ENCODE data around the gene ZNF776. TPM values are rescaled to one million over a fixed set of nuclear protein-coding genes. Genes with fewer than 3 reads are reported as not detected.

The ZNF776 gene
- total RNA-seq, 4 donors from 2014 or later, result 17.6 to 24.4 (median 22.4) TPM

DNA sequence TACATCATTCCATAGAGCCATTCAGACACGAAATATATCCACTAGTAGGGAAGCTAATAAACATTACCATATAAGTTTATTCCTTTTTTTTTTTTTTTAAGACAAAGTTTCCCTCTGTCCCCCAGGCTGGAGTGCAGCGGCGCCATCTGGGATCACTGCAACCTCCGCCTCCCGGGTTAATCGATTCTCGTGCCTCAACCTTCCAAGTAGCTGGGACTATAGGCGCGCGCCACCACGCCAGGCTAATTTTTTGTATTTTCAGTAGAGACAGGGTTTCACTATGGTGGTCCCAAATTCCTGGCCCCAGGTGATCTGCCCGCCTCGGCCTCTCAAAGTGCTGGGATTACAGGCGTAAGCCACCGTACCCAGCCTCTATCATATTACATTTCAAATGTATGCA is 37.0 kb upstream of the ZNF776 start:
- Histone ChIP-seq H3K27me3 (no peaks in the 10 kb centered on the region), H3K9me3 (no peaks in the 10 kb centered on the region), H3K4me1 (peaks cover 24 to 25% of the 10 kb centered on the region in 2 donors), H3K27ac (peak overlapping the region; percentile 86 to 94 (median 92)), H3K36me3 (no peaks in the 10 kb centered on the region), H3K4me3 (replicated peaks in 1 of 3) (peak overlapping the region in 2 of 3 donors; percentile 23 to 64)
- 59 to 60% methylated on average over 15 of the region's 15 CpGs for WGBS, 2 donors
- intact Hi-C loops (cut with DNase I), result no loop called here
- no peak for TF ChIP-seq POLR2A (IDR thresholded peaks at IDR 0.05)
- TF ChIP-seq, protein P1, sequence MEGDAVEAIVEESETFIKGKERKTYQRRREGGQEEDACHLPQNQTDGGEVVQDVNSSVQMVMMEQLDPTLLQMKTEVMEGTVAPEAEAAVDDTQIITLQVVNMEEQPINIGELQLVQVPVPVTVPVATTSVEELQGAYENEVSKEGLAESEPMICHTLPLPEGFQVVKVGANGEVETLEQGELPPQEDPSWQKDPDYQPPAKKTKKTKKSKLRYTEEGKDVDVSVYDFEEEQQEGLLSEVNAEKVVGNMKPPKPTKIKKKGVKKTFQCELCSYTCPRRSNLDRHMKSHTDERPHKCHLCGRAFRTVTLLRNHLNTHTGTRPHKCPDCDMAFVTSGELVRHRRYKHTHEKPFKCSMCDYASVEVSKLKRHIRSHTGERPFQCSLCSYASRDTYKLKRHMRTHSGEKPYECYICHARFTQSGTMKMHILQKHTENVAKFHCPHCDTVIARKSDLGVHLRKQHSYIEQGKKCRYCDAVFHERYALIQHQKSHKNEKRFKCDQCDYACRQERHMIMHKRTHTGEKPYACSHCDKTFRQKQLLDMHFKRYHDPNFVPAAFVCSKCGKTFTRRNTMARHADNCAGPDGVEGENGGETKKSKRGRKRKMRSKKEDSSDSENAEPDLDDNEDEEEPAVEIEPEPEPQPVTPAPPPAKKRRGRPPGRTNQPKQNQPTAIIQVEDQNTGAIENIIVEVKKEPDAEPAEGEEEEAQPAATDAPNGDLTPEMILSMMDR (IDR thresholded peaks at IDR 0.05), result no peak
- no peak for DNase-seq

DNA sequence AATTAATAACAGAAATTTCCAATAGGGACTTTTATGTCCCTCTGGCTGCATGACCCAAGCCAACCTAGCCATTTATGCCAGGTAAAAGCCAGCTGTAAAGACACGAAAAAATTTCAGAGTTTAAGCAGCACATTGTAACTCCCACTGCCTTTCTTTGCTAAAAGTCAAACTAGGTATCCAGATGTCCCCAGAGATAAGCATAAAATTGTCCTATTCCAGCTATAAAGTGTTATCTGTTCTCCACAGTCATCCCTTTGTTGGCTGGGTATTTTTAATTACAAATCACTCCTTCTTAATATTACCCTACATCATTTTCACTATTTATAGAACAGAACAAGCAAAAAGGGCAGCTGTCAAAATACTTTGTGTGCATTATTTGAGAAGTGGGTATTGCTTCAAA is 34.4 kb upstream of the ZNF776 start:
- no peak overlapping the region for H3K27ac ChIP-seq
- WGBS, 2 donors, result 50 to 73% methylated on average over 1 of the region's 1 CpG
- no peaks in the 10 kb centered on the region for H3K9me3 ChIP-seq
- H3K27me3 ChIP-seq, result no peaks in the 10 kb centered on the region
- no peak for DNase-seq
- intact Hi-C loops (cut with DNase I), result no loop called here
- no peak for TF ChIP-seq POLR2A (IDR thresholded peaks at IDR 0.05)
- TF ChIP-seq, protein P1 (IDR thresholded peaks at IDR 0.05), result no peak
- H3K36me3 ChIP-seq, result no peaks in the 10 kb centered on the region
- peaks cover 8 to 9% of the 10 kb centered on the region in 2 donors for H3K4me1 ChIP-seq
- H3K4me3 ChIP-seq (replicated peaks in 1 of 3), result no peak overlapping the region

DNA sequence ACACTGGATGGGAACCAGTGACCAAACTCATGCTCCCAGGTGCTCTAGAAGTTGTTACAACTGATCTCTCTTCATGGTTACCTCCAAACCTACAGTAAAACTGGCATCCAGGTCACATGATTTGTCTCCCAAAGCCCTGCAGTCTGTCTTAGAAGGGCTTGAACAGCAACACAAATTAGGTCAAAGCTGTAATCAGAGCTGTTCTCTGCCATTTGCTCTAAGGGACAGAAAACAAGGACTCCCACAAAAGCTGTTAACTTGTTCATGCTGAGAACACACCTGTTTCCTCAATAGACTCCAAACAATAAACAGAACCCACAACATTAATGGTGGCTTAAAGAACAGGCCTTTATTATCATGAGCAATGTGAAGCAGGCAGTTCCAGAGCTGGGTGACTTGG is 27.2 kb upstream of the ZNF776 start:
- DNase-seq, result no peak
- Histone ChIP-seq H3K36me3 (peaks cover 24 to 37% of the 10 kb centered on the region in 2 donors), H3K27ac (no peak overlapping the region), H3K9me3 (no peaks in the 10 kb centered on the region), H3K4me1 (no peaks in the 10 kb centered on the region), H3K4me3 (replicated peaks in 1 of 3) (no peak overlapping the region), H3K27me3 (no peaks in the 10 kb centered on the region)
- TF ChIP-seq POLR2A (IDR thresholded peaks at IDR 0.05), result no peak
- TF ChIP-seq, protein P1 (IDR thresholded peaks at IDR 0.05), result no peak
- intact Hi-C loops (cut with DNase I), result no loop called here

DNA sequence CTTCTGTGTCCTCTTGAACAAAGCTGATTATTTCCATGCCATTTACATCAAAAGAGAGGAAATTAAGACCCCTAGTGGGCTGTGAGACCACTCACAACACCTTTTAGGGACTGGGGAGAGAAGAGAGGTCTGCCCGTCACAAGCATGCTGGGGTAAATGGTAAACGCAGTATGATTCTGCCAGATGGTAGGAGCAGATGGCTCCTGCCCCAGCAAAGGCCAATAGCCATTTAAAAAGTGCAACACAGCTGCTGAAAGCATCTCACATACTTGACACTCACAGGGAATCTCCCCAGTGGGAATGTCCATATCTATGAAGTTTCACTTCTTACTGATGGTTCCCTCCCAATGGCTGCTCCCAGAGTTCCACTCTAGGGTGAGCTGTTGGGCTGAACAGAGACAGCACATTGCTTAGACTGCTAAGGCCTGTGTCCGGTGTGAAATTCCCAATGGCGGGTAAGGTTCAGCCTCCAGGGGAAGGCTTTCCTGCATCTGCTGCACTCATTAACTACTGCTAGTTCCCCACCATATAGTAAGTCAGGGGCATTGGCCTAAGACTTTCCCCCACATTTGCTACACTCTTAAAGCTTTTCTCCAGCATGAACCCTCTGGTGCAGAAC is 26.6 kb upstream of the ZNF776 start:
- WGBS, 2 donors, result 85 to 93% methylated on average over 4 of the region's 4 CpGs
- Histone ChIP-seq H3K4me1 (no peaks in the 10 kb centered on the region), H3K36me3 (peaks cover 24 to 37% of the 10 kb centered on the region in 2 donors), H3K27me3 (no peaks in the 10 kb centered on the region), H3K4me3 (replicated peaks in 1 of 3) (no peak overlapping the region), H3K9me3 (no peaks in the 10 kb centered on the region), H3K27ac (no peak overlapping the region)
- no peak for DNase-seq
- intact Hi-C loops (cut with DNase I), result no loop called here
- TF ChIP-seq, protein P1 (IDR thresholded peaks at IDR 0.05), result no peak
- no peak for TF ChIP-seq POLR2A (IDR thresholded peaks at IDR 0.05)

DNA sequence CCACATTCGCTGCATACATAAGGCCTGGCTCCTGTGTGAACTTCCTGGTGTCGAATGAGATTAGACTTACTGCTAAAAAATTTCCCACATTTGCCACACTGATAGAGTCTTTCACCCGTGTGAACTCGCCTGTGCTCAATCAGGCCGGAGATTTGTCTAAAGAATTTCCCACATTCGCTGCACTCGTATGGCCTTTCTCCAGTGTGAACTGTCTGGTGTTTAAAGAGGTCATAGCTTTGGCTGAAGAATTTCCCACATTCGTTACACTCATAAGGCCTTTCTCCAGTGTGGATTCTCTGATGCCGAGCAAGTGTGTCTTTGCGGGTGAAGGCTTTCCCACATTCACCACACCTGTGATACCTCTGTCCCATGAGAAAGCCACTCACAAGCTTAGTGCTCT is 25.7 kb upstream of the ZNF776 start:
- H3K9me3 ChIP-seq, result no peaks in the 10 kb centered on the region
- no peak for TF ChIP-seq POLR2A (IDR thresholded peaks at IDR 0.05)
- TF ChIP-seq, protein P1 (IDR thresholded peaks at IDR 0.05), result no peak
- H3K4me1 ChIP-seq, result no peaks in the 10 kb centered on the region
- no peak overlapping the region for H3K27ac ChIP-seq
- no peak overlapping the region for H3K4me3 ChIP-seq (replicated peaks in 1 of 3)
- intact Hi-C loops (cut with DNase I), result no loop called here
- no peaks in the 10 kb centered on the region for H3K27me3 ChIP-seq
- peaks cover 24 to 37% of the 10 kb centered on the region in 2 donors for H3K36me3 ChIP-seq
- no peak for DNase-seq
- WGBS, 2 donors, result 96 to 100% methylated on average over 10 of the region's 10 CpGs

Measured in thyroid gland (tissue), 4 donors.